HCT116 (cell line): ENCODE measurements around the gene NBDY. TPM values are rescaled to one million over a fixed set of nuclear protein-coding genes. Genes with fewer than 3 reads are reported as not detected.

Experiments used
- ATAC-seq: fragments of 200-7000 bp; cut with Tn5 transposase; 2 replicates; pipeline ENCODE4 v1.9.1; 2020; ENCODE audit warnings: mild to moderate bottlenecking, moderate library complexity
- BruUV-seq: library from RNA; stranded (reverse); fragments of 400-500 nt; replicated peaks from 2 replicates; lab custom pipeline; 2021; lab: Mats Ljungman, UMichigan
- CTCF ChIA-PET: fragments of 300-600 bp; sonication (Branson Sonifier 250); formaldehyde crosslinking; loops from one replicate; lab custom pipeline; 2021; ENCODE audit warnings: antibody characterized with exemption; lab: Charles Lee
- POLR2A ChIA-PET: fragments of 300-600, 350-600 bp; sonication (Branson Sonifier 250); formaldehyde crosslinking; loops from one replicate; lab custom pipeline; 2021; ENCODE audit warnings: antibody characterized with exemption; lab: Charles Lee
- RAD21 ChIA-PET, 2 experiments: fragments of 300-600 bp; sonication (Branson Sonifier 250); formaldehyde crosslinking; loops; one replicate each; lab custom pipeline; 2023; ENCODE audit warnings: low total read pairs in 2 of 2; ENCODE audit not compliant: uncharacterized antibody in 2 of 2, unreplicated experiment in 2 of 2, low non-redundant PET in 1 of 2; lab: Charles Lee
- DNase-seq: peaks from one replicate; pipeline ENCODE4 v3.0.0-alpha.2; 2010; ENCODE audit warnings: low read depth, low spot score
- H2AFZ ChIP-seq: fragments of 200-600 bp; shearing (Covaris generic), sonication (generic); 2 replicates; pipeline ENCODE4 v1.6.1; 2017; ENCODE audit warnings: low read depth, mixed run types, mixed read lengths, antibody characterized with exemption, low read length; ENCODE audit not compliant: poor library complexity, severe bottlenecking
- H3K27ac ChIP-seq: 2 replicates; pipeline ENCODE4 v1.5.1; 2012; ENCODE audit warnings: low read depth, low read length
- H3K27me3 ChIP-seq: fragments of 200-600 bp; sonication (generic); 2 replicates; pipeline ENCODE4 v1.6.1; 2016; ENCODE audit warnings: mixed run types, low read length, mixed read lengths; ENCODE audit not compliant: insufficient read depth
- H3K36me3 ChIP-seq, 2 experiments: fragments of 200-500 bp in 1 of 2; fragments of 200-600 bp in 1 of 2; sonication (Bioruptor generic) in 1 of 2; sonication (generic) in 1 of 2; 2 replicates each; pipeline versions ENCODE4 v1.5.1 to v1.6.1; 2014 to 2016; ENCODE audit warnings: low read length in 2 of 2, inconsistent platforms in 1 of 2, mixed read lengths in 1 of 2, mixed run types in 1 of 2; ENCODE audit not compliant: insufficient read depth in 2 of 2, control insufficient read depth in 1 of 2
- H3K4me1 ChIP-seq, 2 experiments: fragments of 200-600 bp in 1 of 2; sonication (generic) in 1 of 2; 2 replicates each; pipeline versions ENCODE4 v1.5.1 to v1.6.1; 2012 to 2017; ENCODE audit warnings: low read length in 2 of 2, inconsistent platforms in 1 of 2, mild to moderate bottlenecking in 1 of 2, mixed read lengths in 1 of 2, mixed run types in 1 of 2, moderate library complexity in 1 of 2; ENCODE audit not compliant: insufficient read depth in 2 of 2, control insufficient read depth in 1 of 2
- H3K4me2 ChIP-seq: fragments of 200-600 bp; sonication (generic); 2 replicates; pipeline ENCODE4 v1.6.1; 2017; ENCODE audit warnings: mixed run types, low read length, mixed read lengths
- H3K4me3 ChIP-seq, 2 experiments: fragments of 200-600 bp in 1 of 2; sonication (generic) in 1 of 2; replicated peaks in 1 of 2; 2 replicates each; pipeline ENCODE4 v1.5.1; 2011 to 2016; ENCODE audit warnings: low read length in 2 of 2, control low read depth in 1 of 2, low read depth in 1 of 2, mild to moderate bottlenecking in 1 of 2, mixed read lengths in 1 of 2, mixed run types in 1 of 2
- H3K79me2 ChIP-seq: fragments of 200-600 bp; sonication (generic); 2 replicates; pipeline ENCODE4 v1.6.1; 2017; ENCODE audit warnings: mild to moderate bottlenecking, mixed run types, low read length, moderate library complexity, mixed read lengths; ENCODE audit not compliant: insufficient read depth
- H3K9ac ChIP-seq: fragments of 200-600 bp; sonication (generic); 2 replicates; pipeline ENCODE4 v1.6.1; 2016; ENCODE audit warnings: low read length, mixed read lengths
- H3K9me2 ChIP-seq: fragments of 200-600 bp; sonication (generic), shearing (Covaris generic); 2 replicates; pipeline ENCODE4 v1.6.1; 2017; ENCODE audit warnings: mixed run types, mild to moderate bottlenecking, moderate library complexity; ENCODE audit not compliant: insufficient read depth
- H3K9me3 ChIP-seq, 2 experiments: fragments of 200-500 bp in 1 of 2; fragments of 200-600 bp in 1 of 2; sonication (Bioruptor generic) in 1 of 2; sonication (generic) in 1 of 2; 2 replicates each; pipeline ENCODE4 v1.6.1; 2014 to 2017; ENCODE audit warnings: low read length in 2 of 2, mixed read lengths in 2 of 2, inconsistent platforms in 1 of 2, low read depth in 1 of 2, mild to moderate bottlenecking in 1 of 2, mixed run types in 1 of 2, moderate library complexity in 1 of 2; ENCODE audit not compliant: control insufficient read depth in 1 of 2, insufficient read depth in 1 of 2
- H4K20me1 ChIP-seq: fragments of 200-600 bp; sonication (generic), shearing (Covaris generic); 2 replicates; pipeline ENCODE4 v1.6.1; 2017; ENCODE audit warnings: mixed run types, mild to moderate bottlenecking, moderate library complexity; ENCODE audit not compliant: insufficient read depth
- CBX3 ChIP-seq: IDR thresholded peaks from 2 replicates; pipeline ENCODE4 v1.6.1; 2012; ENCODE audit warnings: low read depth
- CTCF ChIP-seq, 3 experiments: fragments of 200-600 bp in 1 of 3; sonication (generic) in 1 of 3; IDR thresholded peaks in 2 of 3; conservative IDR thresholded peaks in 1 of 3; 2 replicates each; pipeline ENCODE4 v1.5.1; 2012 to 2017; ENCODE audit warnings: low read depth in 2 of 3, low read length in 2 of 3, antibody characterized with exemption in 1 of 3, borderline replicate concordance in 1 of 3, control low read depth in 1 of 3, mild to moderate bottlenecking in 1 of 3, mixed read lengths in 1 of 3, mixed run types in 1 of 3, moderate library complexity in 1 of 3; ENCODE audit not compliant: insufficient read depth in 1 of 3
- POLR2AphosphoS5 ChIP-seq: IDR thresholded peaks from 2 replicates; pipeline ENCODE4 v1.6.1; 2011; ENCODE audit warnings: mild to moderate bottlenecking, low read depth, low read length, moderate library complexity
- RAD21 ChIP-seq: IDR thresholded peaks from 2 replicates; pipeline ENCODE4 v1.6.1; 2012; ENCODE audit warnings: low read depth, mild to moderate bottlenecking
- intact Hi-C: fragments of 100-400 bp; cut with micrococcal nuclease; formaldehyde crosslinking; loops from 2 replicates; pipeline ENCODE4 v1.10.0; 2022
- total RNA-seq: library from RNA; stranded (reverse); gene quantifications from one replicate; pipeline ENCODE4 v1.2.1, GENCODE V29; 2021; ENCODE audit not compliant: unreplicated experiment

The NBDY gene
- total RNA-seq, 1 experiment from 2014 or later: 65.6 TPM

DNA sequence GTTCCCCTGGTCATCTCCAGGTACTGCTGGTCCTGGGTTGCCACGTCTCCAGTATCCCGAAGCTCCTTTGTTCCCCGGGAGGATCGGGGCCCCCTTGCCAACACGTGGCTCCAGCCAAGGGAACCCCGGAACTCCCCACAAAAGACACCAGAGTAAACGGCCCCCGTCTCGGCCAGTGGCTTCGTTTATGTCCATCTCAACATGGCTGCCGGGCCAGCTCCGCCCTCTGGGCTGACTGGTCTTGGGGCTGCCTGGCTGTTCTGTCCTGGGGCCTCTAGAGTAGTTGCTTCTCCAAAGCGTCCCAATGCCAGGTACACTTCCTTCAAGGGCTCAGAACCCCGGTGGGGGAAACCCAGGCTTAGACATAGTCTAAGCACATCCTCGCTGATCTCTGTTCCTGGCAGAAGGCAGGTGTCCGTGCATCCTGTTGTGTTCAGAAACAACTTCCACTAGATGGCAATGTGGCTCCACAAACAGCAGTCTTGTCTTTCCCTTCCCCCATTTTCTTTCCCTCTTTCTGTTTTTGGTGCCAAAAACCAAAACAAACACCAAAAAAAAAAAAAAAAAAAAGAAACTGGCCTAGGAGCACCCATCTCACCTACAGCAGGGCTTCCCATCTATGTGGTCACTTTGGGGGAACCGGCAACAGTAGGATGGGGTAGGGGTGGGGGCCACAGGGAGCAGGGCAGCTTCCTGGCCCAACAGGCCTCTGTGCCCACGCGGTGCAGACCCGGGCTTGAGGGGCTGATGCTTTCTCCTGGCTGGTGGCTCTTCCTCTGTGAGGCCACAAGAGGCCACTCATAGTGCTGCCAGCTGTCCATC lies 35.3 kb downstream of the NBDY start:
- ChIA-PET RAD21 (no interaction called here), POLR2A (no interaction called here), CTCF (interaction anchor here (1.6 kb wide), 1 partner anchor 214 kb away, joined by 6 read pairs; no protein-coding TSS in a partner anchor)
- Histone ChIP-seq H3K36me3 (no peaks in the 10 kb centered on the region), H3K9me3 (no peaks in the 10 kb centered on the region), H3K27me3 (no peaks in the 10 kb centered on the region), H4K20me1 (no peaks in the 10 kb centered on the region), H3K9ac (no peak overlapping the region), H2AFZ (no peak overlapping the region), H3K4me3 (no peak overlapping the region), H3K79me2 (no peaks in the 10 kb centered on the region), H3K27ac (no peak overlapping the region), H3K9me2 (no peaks in the 10 kb centered on the region), H3K4me1 (no peaks in the 10 kb centered on the region), H3K4me2 (no peak overlapping the region)
- intact Hi-C loops: no loop called here
- peak; percentile 19 for DNase-seq
- TF ChIP-seq CBX3 (no peak), RAD21 (peak; percentile 57), CTCF (IDR thresholded peaks at IDR 0.05 in 2 of 3, conservative IDR thresholded peaks at IDR 0.05 in 1 of 3; ENCODE audit: borderline replicate concordance in 1 of 3, insufficient read depth in 1 of 3, low read depth in 2 of 3, low read length in 2 of 3) (peak; percentile 18 to 46 (median 28); a peak in 4 of 6 replicates)
- no TSS peak for BruUV-seq
- peak; percentile 77 for ATAC-seq

DNA sequence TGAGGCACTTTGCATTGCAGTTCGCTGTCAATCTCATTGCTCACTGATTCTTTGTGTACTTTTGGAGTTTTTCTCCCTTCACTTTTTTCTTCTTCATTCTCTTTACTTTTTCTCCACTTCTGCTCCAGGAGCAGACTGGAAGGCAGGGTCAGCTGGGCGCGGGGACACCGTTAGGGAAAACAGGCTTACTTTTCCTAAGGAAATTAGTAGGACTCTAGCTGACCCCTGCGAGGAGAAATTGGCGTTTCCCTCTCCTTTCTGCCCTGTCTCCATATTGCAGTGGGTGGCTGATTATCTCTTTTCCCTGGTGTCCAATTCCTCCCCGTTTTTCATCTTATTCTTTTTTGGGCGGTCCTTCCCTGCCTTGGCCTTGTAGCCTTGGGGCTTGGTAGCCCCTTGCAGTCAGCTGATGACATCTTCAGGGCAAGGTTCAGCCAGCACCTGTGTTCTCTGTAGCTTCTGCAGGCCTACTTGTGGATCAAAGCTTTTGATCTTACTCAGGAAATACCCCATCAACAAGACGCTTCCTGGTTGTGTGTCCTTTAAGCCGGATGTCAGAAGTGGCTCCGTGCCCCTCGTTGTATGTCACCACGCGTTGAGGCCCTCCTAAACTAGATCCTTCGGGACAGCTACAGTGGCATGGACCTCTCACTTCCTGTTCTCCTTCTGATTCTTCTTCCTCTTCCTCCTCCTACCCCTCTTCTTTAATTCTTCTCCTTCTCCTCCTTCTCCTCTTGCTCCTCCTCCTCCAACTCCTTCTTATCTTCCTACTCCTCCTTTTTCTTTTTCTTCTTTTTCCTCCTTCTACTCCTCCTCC lies 36.1 kb downstream of the NBDY start:
- no peak for DNase-seq
- H3K27ac ChIP-seq: no peak overlapping the region
- no peaks in the 10 kb centered on the region for H3K27me3 ChIP-seq
- no peak overlapping the region for H2AFZ ChIP-seq
- no peaks in the 10 kb centered on the region for H3K4me1 ChIP-seq
- intact Hi-C loops: no loop called here
- no peak overlapping the region for H3K4me2 ChIP-seq
- no peak overlapping the region for H3K9ac ChIP-seq
- H3K4me3 ChIP-seq: no peak overlapping the region
- ChIA-PET RAD21 (no interaction called here), CTCF (interaction anchor here (1.6 kb wide), 1 partner anchor 213 kb away, joined by 6 read pairs; no protein-coding TSS in a partner anchor), POLR2A (no interaction called here)
- H4K20me1 ChIP-seq: no peaks in the 10 kb centered on the region
- TF ChIP-seq POLR2AphosphoS5: no peak
- H3K36me3 ChIP-seq: no peaks in the 10 kb centered on the region
- BruUV-seq: no TSS peak
- H3K9me3 ChIP-seq: no peaks in the 10 kb centered on the region
- no peaks in the 10 kb centered on the region for H3K79me2 ChIP-seq
- H3K9me2 ChIP-seq: no peaks in the 10 kb centered on the region
- ATAC-seq: no peak
